IPS-20b (cell line): ENCODE data around the gene EXD3.
"Not testable (repeated sequence)": the region's sequence is repeated elsewhere in the genome, so short reads cannot be mapped to it uniquely, and the experiment has no call there.

Source experiments
- H3K27ac ChIP-seq: one replicate; pipeline ENCODE4 v1.5.1; 2013; ENCODE audit warnings: low read length
- H3K27me3 ChIP-seq: 2 replicates; pipeline ENCODE4 v1.6.1; 2013; ENCODE audit warnings: mild to moderate bottlenecking, low read length, inconsistent platforms; ENCODE audit not compliant: insufficient read depth
- H3K36me3 ChIP-seq: 2 replicates; pipeline ENCODE4 v1.6.1; 2013; ENCODE audit warnings: low read depth, mild to moderate bottlenecking, inconsistent platforms, low read length, moderate library complexity; ENCODE audit not compliant: insufficient read depth
- H3K4me1 ChIP-seq: 2 replicates; pipeline ENCODE4 v1.6.1; 2013; ENCODE audit warnings: mild to moderate bottlenecking, control low read depth, inconsistent platforms, low read length, moderate library complexity; ENCODE audit not compliant: insufficient read depth
- H3K4me3 ChIP-seq: 2 replicates; pipeline ENCODE4 v1.5.1; 2013; ENCODE audit warnings: mild to moderate bottlenecking, low read length, inconsistent platforms
- H3K9ac ChIP-seq: 2 replicates; pipeline ENCODE4 v1.6.1; 2013; ENCODE audit warnings: low read depth, mild to moderate bottlenecking, inconsistent platforms, low read length, moderate library complexity
- H3K9me3 ChIP-seq: 2 replicates; pipeline ENCODE4 v1.6.1; 2013; ENCODE audit warnings: mild to moderate bottlenecking, low read depth, low read length, inconsistent platforms; ENCODE audit not compliant: insufficient read depth

EXD3 gene

GRCh38 chr9:137336735-137337134 lies 86.2 kb downstream of the EXD3 start:
- Histone ChIP-seq H3K9ac (no peak overlapping the region), H3K27ac (no peak overlapping the region), H3K9me3 (peaks cover 40% of the 10 kb centered on the region), H3K27me3 (no peaks in the 10 kb centered on the region), H3K4me3 (no peak overlapping the region), H3K4me1 (no peaks in the 10 kb centered on the region), H3K36me3 (no peaks in the 10 kb centered on the region)

GRCh38 chr9:137333016-137333671 lies 89.8 kb downstream of the EXD3 start:
- H3K36me3 ChIP-seq, result no peaks in the 10 kb centered on the region
- no peaks in the 10 kb centered on the region for H3K27me3 ChIP-seq
- no peak overlapping the region for H3K9ac ChIP-seq
- no peaks in the 10 kb centered on the region for H3K4me1 ChIP-seq
- no peak overlapping the region for H3K27ac ChIP-seq
- H3K9me3 ChIP-seq, result peaks cover 38% of the 10 kb centered on the region; the same call in 1 of the 2 replicates
- no peak overlapping the region for H3K4me3 ChIP-seq

- H3K4me1 ChIP-seq, result no peaks in the 10 kb centered on the region
- no peaks in the 10 kb centered on the region for H3K27me3 ChIP-seq
- no peak overlapping the region for H3K4me3 ChIP-seq
- peaks cover 34% of the 10 kb centered on the region; the same call in 1 of the 2 replicates for H3K9me3 ChIP-seq
- H3K36me3 ChIP-seq, result no peaks in the 10 kb centered on the region
- H3K27ac ChIP-seq, result no peak overlapping the region
- H3K9ac ChIP-seq, result no peak overlapping the region
Observed at GRCh38 chr9:137331929-137332328, 91.0 kb downstream of the EXD3 start.

GRCh38 chr9:137330689-137331088 lies 92.3 kb downstream of the EXD3 start:
- Histone ChIP-seq H3K9me3 (peaks cover 22% of the 10 kb centered on the region; the same call in 1 of the 2 replicates), H3K9ac (no peak overlapping the region), H3K27me3 (no peaks in the 10 kb centered on the region), H3K4me1 (no peaks in the 10 kb centered on the region), H3K4me3 (no peak overlapping the region), H3K27ac (no peak overlapping the region), H3K36me3 (no peaks in the 10 kb centered on the region)

- not testable (repeated sequence) for H3K9ac ChIP-seq, H3K4me1 ChIP-seq, H3K36me3 ChIP-seq, H3K27ac ChIP-seq, H3K4me3 ChIP-seq, H3K27me3 ChIP-seq
- H3K9me3 ChIP-seq, result peaks cover 22% of the 10 kb centered on the region; the same call in 1 of the 2 replicates
Observed at GRCh38 chr9:137329590-137329989, 93.4 kb downstream of the EXD3 start.

GRCh38 chr9:137327641-137328550 lies 95.1 kb downstream of the EXD3 start:
- not testable (repeated sequence) for H3K9ac ChIP-seq, H3K4me3 ChIP-seq, H3K4me1 ChIP-seq, H3K27me3 ChIP-seq, H3K36me3 ChIP-seq, H3K27ac ChIP-seq
- peaks cover 18% of the 10 kb centered on the region; the same call in 1 of the 2 replicates for H3K9me3 ChIP-seq

- Histone ChIP-seq H3K36me3 (no peaks in the 10 kb centered on the region), H3K9me3 (peaks cover 18% of the 10 kb centered on the region; the same call in 1 of the 2 replicates), H3K4me1 (no peaks in the 10 kb centered on the region), H3K27ac (no peak overlapping the region), H3K27me3 (no peaks in the 10 kb centered on the region), H3K4me3 (no peak overlapping the region), H3K9ac (no peak overlapping the region)
Observed at GRCh38 chr9:137326445-137327065, 96.4 kb downstream of the EXD3 start.

GRCh38 chr9:137325799-137326198 lies 97.2 kb downstream of the EXD3 start:
- H3K4me1 ChIP-seq, result no peaks in the 10 kb centered on the region; the same call in 1 of the 2 replicates
- H3K9ac ChIP-seq, result no peak overlapping the region
- H3K4me3 ChIP-seq, result no peak overlapping the region
- H3K27me3 ChIP-seq, result no peaks in the 10 kb centered on the region
- H3K27ac ChIP-seq, result no peak overlapping the region
- peaks cover 16% of the 10 kb centered on the region; the same call in 1 of the 2 replicates for H3K9me3 ChIP-seq
- no peaks in the 10 kb centered on the region for H3K36me3 ChIP-seq

GRCh38 chr9:137325124-137325523 lies 97.8 kb downstream of the EXD3 start:
- Histone ChIP-seq H3K4me1 (no peaks in the 10 kb centered on the region; the same call in 1 of the 2 replicates), H3K9me3 (peaks cover 9% of the 10 kb centered on the region; the same call in 1 of the 2 replicates), H3K36me3 (no peaks in the 10 kb centered on the region), H3K27me3 (no peaks in the 10 kb centered on the region), H3K4me3 (no peak overlapping the region), H3K9ac (no peak overlapping the region), H3K27ac (no peak overlapping the region)

GRCh38 chr9:137323531-137324331 lies 99.2 kb downstream of the EXD3 start:
- no peak overlapping the region for H3K27ac ChIP-seq
- no peaks in the 10 kb centered on the region for H3K27me3 ChIP-seq
- no peak overlapping the region for H3K4me3 ChIP-seq
- H3K9ac ChIP-seq, result no peak overlapping the region
- peaks cover 6% of the 10 kb centered on the region; the same call in 1 of the 2 replicates for H3K9me3 ChIP-seq
- no peaks in the 10 kb centered on the region; the same call in 1 of the 2 replicates for H3K4me1 ChIP-seq
- no peaks in the 10 kb centered on the region for H3K36me3 ChIP-seq
